Coronary artery (tissue), 2 donors: Measurements from ENCODE around the gene SPECC1L.

Experiments
- DNase-seq: peaks from one replicate; pipeline ENCODE4 v3.0.0-alpha.2; 2017; ENCODE audit warnings: low spot score
- H3K27ac ChIP-seq, 2 donors: fragments of 200-600 bp; sonication (generic); one replicate each; pipeline ENCODE4 v1.5.1; 2016 to 2019
- H3K4me3 ChIP-seq: fragments of 200-600 bp; sonication (generic); 2 replicates; pipeline ENCODE4 v1.5.1; 2016; ENCODE audit warnings: mild to moderate bottlenecking, moderate library complexity
- CTCF ChIP-seq: fragments of 200-600 bp; sonication (generic); IDR thresholded peaks from one replicate; pipeline ENCODE4 v1.5.1; 2019; ENCODE audit warnings: antibody characterized with exemption

SPECC1L gene

GRCh38 chr22:24323695-24324094 lies 53.1 kb downstream of the SPECC1L start:
- Histone ChIP-seq H3K4me3 (no peak overlapping the region), H3K27ac (no peak overlapping the region)
- TF ChIP-seq CTCF = no peak
- DNase-seq = no peak

- H3K4me3 ChIP-seq = no peak overlapping the region
- DNase-seq = no peak
- no peak overlapping the region for H3K27ac ChIP-seq
- TF ChIP-seq CTCF = no peak
Measured at GRCh38 chr22:24324137-24324536, 53.5 kb downstream of the SPECC1L start.

GRCh38 chr22:24325105-24325757 lies 54.6 kb downstream of the SPECC1L start:
- Histone ChIP-seq H3K27ac (no peak overlapping the region), H3K4me3 (no peak overlapping the region)
- TF ChIP-seq CTCF = peak; percentile 48
- DNase-seq = no peak

- no peak overlapping the region for H3K4me3 ChIP-seq
- DNase-seq = no peak
- TF ChIP-seq CTCF = no peak
- no peak overlapping the region for H3K27ac ChIP-seq
Measured at GRCh38 chr22:24326266-24326665, 55.6 kb downstream of the SPECC1L start.

- no peak overlapping the region for H3K27ac ChIP-seq
- no peak overlapping the region for H3K4me3 ChIP-seq
- no peak for TF ChIP-seq CTCF
- DNase-seq = no peak
Measured at GRCh38 chr22:24327832-24328231, 57.2 kb downstream of the SPECC1L start.

GRCh38 chr22:24329453-24329852 lies 58.8 kb downstream of the SPECC1L start:
- TF ChIP-seq CTCF = no peak
- DNase-seq = no peak
- Histone ChIP-seq H3K27ac (no peak overlapping the region), H3K4me3 (no peak overlapping the region)

- Histone ChIP-seq H3K27ac (no peak overlapping the region), H3K4me3 (no peak overlapping the region)
- DNase-seq = no peak
- no peak for TF ChIP-seq CTCF
Measured at GRCh38 chr22:24330636-24331035, 60.0 kb downstream of the SPECC1L start.
